GM18505 (cell line): ENCODE data around the gene CLCN2.

ENCODE experiments used
- ATAC-seq: cut with Tn5 transposase; IDR thresholded peaks from one replicate; pipeline ENCODE4 v1.9.1; 2021; ENCODE audit not compliant: unreplicated experiment
- POLR2A ChIP-seq: IDR thresholded peaks from 4 replicates; pipeline ENCODE4 v1.6.1; 2011; ENCODE audit warnings: borderline replicate concordance; ENCODE audit not compliant: insufficient read depth, insufficient read length; ENCODE audit errors: extremely low read depth

The CLCN2 gene

DNA sequence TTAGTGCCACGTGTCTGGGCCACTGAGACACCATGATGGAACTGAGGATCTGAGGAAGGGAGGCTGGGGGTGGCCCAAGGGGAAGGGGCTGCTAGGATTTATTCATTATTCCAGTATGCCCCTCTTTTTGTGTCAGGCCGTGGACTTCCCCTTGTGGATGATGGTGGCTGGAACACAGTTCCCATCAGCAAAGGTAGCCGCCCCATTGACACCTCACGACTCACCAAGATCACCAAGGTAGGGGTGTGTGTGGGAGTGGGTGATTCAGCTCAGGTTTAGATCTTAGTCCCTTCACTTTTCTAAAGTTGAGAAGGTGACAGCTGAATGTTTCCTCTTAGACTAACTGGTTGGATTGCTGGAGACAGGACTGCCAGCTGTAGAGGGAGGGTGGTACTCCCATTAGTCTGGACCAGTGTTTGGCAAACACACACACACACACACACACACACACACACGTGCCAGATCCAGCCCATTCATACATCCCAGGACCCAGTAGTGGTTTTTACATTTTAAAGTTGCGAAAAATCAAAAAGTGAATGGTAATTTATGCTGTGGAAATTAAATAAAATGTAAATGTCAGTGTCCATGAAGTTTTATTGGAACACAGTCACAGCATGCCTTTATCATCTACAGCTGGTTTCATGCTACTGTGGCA, 35.6 kb downstream of the CLCN2 start:
- TF ChIP-seq POLR2A, result no peak
- no peak for ATAC-seq

DNA sequence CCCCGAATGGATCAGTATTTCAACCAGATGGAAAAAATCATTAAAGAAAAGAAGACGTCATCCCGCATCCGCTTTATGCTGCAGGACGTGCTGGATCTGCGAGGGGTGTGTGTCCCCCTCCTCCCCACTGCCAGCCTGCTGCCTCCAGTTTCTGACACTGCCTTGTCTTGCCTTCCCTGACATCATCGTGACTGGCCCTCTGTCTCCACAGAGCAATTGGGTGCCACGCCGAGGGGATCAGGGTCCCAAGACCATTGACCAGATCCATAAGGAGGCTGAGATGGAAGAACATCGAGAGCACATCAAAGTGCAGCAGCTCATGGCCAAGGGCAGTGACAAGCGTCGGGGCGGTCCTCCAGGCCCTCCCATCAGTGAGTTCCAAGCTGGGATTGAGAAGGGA, 36.1 kb downstream of the CLCN2 start:
- no peak for ATAC-seq
- TF ChIP-seq POLR2A, result no peak

DNA sequence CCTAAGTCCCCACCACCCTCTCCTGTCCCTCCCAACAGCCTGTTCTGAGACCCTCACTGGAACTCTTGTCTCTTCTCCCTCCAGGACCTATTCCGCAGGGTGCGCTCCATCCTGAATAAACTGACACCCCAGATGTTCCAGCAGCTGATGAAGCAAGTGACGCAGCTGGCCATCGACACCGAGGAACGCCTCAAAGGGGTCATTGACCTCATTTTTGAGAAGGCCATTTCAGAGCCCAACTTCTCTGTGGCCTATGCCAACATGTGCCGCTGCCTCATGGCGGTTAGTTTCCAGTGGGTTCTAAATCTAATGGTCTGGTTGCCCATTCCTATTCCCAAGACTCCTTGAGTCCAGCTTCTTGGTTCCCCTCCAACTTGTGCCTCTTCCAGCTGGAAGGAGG, 37.7 kb downstream of the CLCN2 start:
- no peak for TF ChIP-seq POLR2A
- no peak for ATAC-seq

GRCh38 chr3:184322731-184323487, 38.5 kb downstream of the CLCN2 start:
- no peak for ATAC-seq
- no peak for TF ChIP-seq POLR2A

GRCh38 chr3:184321666-184322065, 39.7 kb downstream of the CLCN2 start:
- ATAC-seq, result no peak

DNA sequence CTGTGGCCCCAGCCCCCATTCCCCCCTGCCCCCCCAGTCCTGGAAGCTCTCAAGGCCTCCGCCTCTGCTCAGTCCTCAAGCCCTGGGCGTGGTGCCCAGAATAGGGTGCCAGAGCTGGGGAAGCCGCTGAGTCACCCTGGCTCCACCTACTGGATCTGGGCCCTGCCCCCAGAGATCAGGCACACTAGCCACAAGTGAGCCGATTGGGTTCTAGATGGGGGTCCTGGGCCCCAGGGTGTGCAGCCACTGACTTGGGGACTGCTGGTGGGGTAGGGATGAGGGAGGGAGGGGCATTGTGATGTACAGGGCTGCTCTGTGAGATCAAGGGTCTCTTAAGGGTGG, 41.3 kb downstream of the CLCN2 start:
- ATAC-seq, result no peak
- no peak for TF ChIP-seq POLR2A

More at GRCh38 chr3:184321666-184322065, 39.7 kb downstream of the CLCN2 start:
- TF ChIP-seq POLR2A, result no peak

DNA sequence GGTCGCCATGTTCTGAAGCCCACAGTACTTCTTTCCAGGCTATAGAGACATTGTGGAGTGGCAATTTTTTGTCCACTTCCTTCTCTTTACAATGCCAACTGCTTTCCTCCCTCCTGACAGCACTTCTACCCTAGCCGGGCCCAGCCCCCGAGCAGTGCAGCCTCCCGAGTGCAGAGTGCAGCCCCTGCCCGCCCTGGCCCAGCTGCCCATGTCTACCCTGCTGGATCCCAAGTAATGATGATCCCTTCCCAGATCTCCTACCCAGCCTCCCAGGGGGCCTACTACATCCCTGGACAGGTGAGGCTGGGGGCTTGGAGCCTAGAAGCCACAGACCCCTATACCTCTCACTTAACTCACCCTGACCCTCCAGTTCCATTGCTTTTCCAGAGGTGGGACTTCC, 44.2 kb downstream of the CLCN2 start:
- TF ChIP-seq POLR2A, result no peak
- ATAC-seq, result no peak

- TF ChIP-seq POLR2A, result no peak
- no peak for ATAC-seq
Observed at GRCh38 chr3:184316792-184317191, 44.6 kb downstream of the CLCN2 start.

DNA sequence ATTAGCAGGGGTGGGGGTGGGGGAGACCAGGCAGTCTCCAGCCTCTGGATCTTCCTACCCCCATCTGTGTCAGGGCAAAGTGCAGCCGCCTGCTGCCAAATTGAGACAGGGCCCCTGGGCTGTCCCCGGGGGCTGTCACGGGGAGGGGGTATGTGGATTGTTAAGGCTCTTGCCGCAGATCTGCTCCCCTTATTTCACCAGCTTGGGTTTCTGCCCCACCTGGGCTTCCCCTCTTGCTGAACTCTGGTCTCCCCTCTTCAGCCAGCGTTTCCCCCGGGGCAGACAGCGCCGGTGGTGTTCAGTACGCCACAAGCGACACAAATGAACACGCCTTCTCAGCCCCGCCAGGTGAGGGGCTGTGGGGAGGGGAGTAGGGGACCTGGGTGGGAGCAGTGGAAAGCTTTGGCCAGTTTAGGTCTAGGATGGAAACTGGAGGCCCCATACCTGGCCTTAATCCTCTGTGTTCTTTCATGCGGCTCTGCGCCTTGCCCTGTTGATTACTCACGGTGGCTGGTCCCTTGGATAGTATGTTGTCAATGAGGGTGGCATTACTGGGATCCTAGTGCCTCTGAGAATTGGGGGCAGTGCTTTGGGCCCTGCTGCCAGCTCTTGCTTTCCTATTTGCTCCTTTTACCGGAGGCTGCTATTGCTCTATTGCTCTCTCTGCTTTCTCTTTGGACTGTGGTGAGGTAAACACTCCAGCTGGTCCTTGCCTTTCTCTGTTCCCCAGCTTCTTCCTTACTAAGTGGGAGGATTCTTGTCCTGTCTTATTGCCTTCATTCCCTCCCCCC, 45.3 kb downstream of the CLCN2 start:
- TF ChIP-seq POLR2A, result no peak
- ATAC-seq, result no peak

DNA sequence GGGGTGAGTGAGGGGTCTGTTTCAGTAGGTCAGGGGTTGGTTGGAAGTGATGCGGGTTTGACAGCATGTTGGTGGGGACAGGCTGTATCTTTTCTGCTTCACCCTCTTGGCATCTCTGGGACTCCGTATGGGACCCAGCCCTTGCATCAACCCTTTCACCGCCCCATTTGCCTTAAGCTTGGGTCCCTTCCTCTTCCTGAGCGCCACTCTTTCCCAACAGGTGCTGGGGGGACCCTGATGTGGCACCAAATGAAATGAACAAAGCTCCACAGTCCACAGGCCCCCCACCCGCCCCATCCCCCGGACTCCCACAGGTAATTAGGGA, 45.9 kb downstream of the CLCN2 start:
- ATAC-seq, result no peak
- TF ChIP-seq POLR2A, result no peak

- peak; percentile 40 for ATAC-seq
Observed at GRCh38 chr3:184314700-184315542, 46.5 kb downstream of the CLCN2 start.

DNA sequence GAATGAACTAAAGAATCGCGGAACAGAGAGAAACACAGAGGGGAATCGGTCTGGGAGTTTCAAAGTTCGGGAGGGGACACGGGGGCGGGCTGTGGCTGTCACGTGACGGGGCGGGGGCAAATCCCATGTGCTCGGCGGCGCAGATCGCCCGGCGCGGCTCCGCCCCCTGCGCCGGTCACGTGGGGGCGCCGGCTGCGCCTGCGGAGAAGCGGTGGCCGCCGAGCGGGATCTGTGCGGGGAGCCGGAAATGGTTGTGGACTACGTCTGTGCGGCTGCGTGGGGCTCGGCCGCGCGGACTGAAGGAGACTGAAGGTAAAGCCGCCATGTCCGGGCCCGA, 47.1 kb downstream of the CLCN2 start, which contains the start of gene EIF4G1:
TSS of gene EIF4G1 (plus strand) at position 244 of the 337 bp plus-strand sequence. CDS start 1,191 bp downstream, outside the sequence.
- ATAC-seq, result peak; percentile 87
- TF ChIP-seq POLR2A, result peak; percentile 87

More at GRCh38 chr3:184314700-184315542, 46.5 kb downstream of the CLCN2 start:
- peak; percentile 36 for TF ChIP-seq POLR2A

GRCh38 chr3:184311633-184312032, 49.8 kb downstream of the CLCN2 start:
- TF ChIP-seq POLR2A, result no peak
- no peak for ATAC-seq
